Measurements from ENCODE around the gene NPC1. TPM values are rescaled to one million over a fixed set of nuclear protein-coding genes. Genes with fewer than 3 reads are reported as not detected.

The NPC1 gene
- total RNA-seq, 4 donors from 2014 or later = 48.0 to 81.8 (median 58.8) TPM

GRCh38 chr18:23565916-23566547 is 20.3 kb downstream of the NPC1 start:
- TF ChIP-seq, protein P1, sequence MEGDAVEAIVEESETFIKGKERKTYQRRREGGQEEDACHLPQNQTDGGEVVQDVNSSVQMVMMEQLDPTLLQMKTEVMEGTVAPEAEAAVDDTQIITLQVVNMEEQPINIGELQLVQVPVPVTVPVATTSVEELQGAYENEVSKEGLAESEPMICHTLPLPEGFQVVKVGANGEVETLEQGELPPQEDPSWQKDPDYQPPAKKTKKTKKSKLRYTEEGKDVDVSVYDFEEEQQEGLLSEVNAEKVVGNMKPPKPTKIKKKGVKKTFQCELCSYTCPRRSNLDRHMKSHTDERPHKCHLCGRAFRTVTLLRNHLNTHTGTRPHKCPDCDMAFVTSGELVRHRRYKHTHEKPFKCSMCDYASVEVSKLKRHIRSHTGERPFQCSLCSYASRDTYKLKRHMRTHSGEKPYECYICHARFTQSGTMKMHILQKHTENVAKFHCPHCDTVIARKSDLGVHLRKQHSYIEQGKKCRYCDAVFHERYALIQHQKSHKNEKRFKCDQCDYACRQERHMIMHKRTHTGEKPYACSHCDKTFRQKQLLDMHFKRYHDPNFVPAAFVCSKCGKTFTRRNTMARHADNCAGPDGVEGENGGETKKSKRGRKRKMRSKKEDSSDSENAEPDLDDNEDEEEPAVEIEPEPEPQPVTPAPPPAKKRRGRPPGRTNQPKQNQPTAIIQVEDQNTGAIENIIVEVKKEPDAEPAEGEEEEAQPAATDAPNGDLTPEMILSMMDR (IDR thresholded peaks at IDR 0.05; ENCODE audit: low read depth) = no peak

GRCh38 chr18:23563377-23564043 is 22.8 kb downstream of the NPC1 start:
- TF ChIP-seq, protein P1 (IDR thresholded peaks at IDR 0.05; ENCODE audit: low read depth) = no peak

GRCh38 chr18:23560186-23560585 is 26.1 kb downstream of the NPC1 start:
- TF ChIP-seq, protein P1 (IDR thresholded peaks at IDR 0.05; ENCODE audit: low read depth) = no peak

DNA sequence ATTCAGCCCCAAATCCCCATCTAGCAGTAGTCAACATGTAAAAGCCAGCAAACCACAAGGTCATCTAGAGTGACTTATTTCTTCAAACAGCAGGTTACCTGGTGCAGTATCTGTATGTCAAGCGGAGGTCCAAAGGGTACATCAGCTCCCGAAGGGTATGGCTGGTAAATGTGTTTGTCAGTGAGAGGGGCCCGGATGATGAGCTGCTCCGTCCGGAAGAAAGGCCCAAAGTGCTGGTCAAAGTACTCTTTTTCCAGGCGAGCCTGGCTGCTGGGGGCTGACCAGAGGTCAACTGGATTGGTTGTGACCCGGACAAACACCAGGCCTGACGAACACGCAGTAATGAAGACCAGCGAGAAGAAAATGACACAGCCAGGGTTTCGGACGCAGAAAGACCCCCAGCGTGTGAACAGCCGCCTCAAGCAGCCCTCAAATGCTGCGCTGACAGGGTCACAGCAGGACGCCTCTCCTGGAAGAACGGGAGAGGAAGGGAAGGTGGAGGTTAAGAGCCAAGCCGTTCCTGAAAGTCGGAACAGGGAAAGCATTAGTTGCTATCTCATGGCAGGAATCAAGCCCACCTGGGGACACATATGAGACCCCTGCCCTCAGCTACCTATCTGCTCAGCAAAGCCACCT is 30.0 kb downstream of the NPC1 start:
- TF ChIP-seq, protein P1 (IDR thresholded peaks at IDR 0.05; ENCODE audit: low read depth) = no peak

- TF ChIP-seq, protein P1 (IDR thresholded peaks at IDR 0.05; ENCODE audit: low read depth) = no peak
These were observed 32.4 kb downstream of the NPC1 start for GRCh38 chr18:23553887-23554286.

DNA sequence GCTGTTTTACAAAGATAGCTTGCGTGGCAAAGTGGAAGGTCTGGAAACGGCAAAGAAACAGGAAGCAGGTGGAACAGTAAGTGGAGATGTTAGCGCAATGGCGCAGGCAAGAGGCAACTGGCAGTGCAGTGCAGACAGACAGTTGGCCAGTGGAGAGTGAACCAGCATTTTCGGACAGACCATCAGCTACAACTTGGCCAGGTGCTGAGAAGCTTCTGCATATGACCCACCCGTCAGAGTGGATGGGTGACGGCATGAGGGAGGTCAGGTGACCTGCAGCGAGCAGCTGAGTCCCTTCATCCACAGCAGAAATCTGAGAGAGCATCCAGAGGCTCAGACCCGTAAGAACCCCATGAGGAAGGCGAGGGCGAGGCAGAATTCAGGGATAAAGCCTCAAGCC is 33.8 kb downstream of the NPC1 start:
- TF ChIP-seq, protein P1 (IDR thresholded peaks at IDR 0.05; ENCODE audit: low read depth) = no peak

GRCh38 chr18:23551978-23552377 is 34.3 kb downstream of the NPC1 start:
- TF ChIP-seq, protein P1 (IDR thresholded peaks at IDR 0.05; ENCODE audit: low read depth) = no peak

Data from subcutaneous adipose tissue (tissue), 4 donors.